Inflammatory macrophage (primary cell): ENCODE measurements around the gene ZC3H7B.
"Not testable (repeated sequence)": the region's sequence is repeated elsewhere in the genome, so short reads cannot be mapped to it uniquely, and the experiment has no call there.

Experiments used
- DNase-seq, 2 donors: peaks; one replicate each; pipeline ENCODE4 v3.0.0-alpha.2; 2020 to 2022

ZC3H7B gene

GRCh38 chr22:41288245-41288946 is 12.9 kb upstream of the ZC3H7B start:
- no peak for DNase-seq

GRCh38 chr22:41289671-41290070 is 11.7 kb upstream of the ZC3H7B start:
- DNase-seq: peak; percentile 85 to 93

- DNase-seq: no peak
Measured at GRCh38 chr22:41290262-41291221, 10.8 kb upstream of the ZC3H7B start.

- DNase-seq: not testable (repeated sequence)
Measured at GRCh38 chr22:41294816-41295215, 6.5 kb upstream of the ZC3H7B start.

GRCh38 chr22:41296826-41297667 is 4.3 kb upstream of the ZC3H7B start:
- DNase-seq: no peak

GRCh38 chr22:41300661-41301060 is 664 bp upstream of the ZC3H7B start:
- no peak for DNase-seq

GRCh38 chr22:41302021-41302767 is 869 bp downstream of the ZC3H7B start:
- peak in 1 of 2 donors; percentile 2 for DNase-seq

- no peak for DNase-seq
Measured at GRCh38 chr22:41302811-41303210, 1.5 kb downstream of the ZC3H7B start.

GRCh38 chr22:41305646-41306045 is 4.3 kb downstream of the ZC3H7B start:
- DNase-seq: no peak

- DNase-seq: peak; percentile 21 to 25
Measured at GRCh38 chr22:41308054-41308453, 6.7 kb downstream of the ZC3H7B start.

- peak in 1 of 2 donors; percentile 5 for DNase-seq
Measured at GRCh38 chr22:41308544-41308947, 7.2 kb downstream of the ZC3H7B start.

GRCh38 chr22:41310336-41310735 is 9.0 kb downstream of the ZC3H7B start:
- no peak for DNase-seq

- no peak for DNase-seq
Measured at GRCh38 chr22:41311487-41311886, 10.2 kb downstream of the ZC3H7B start.

GRCh38 chr22:41314821-41315220 is 13.5 kb downstream of the ZC3H7B start:
- no peak for DNase-seq

GRCh38 chr22:41315586-41315985 is 14.3 kb downstream of the ZC3H7B start:
- DNase-seq: no peak

- DNase-seq: no peak
Measured at GRCh38 chr22:41320416-41321240, 19.3 kb downstream of the ZC3H7B start.

- no peak for DNase-seq
Measured at GRCh38 chr22:41324821-41325528, 23.6 kb downstream of the ZC3H7B start.

GRCh38 chr22:41327124-41327523 is 25.8 kb downstream of the ZC3H7B start:
- DNase-seq: no peak

GRCh38 chr22:41330169-41330568 is 28.8 kb downstream of the ZC3H7B start:
- DNase-seq: no peak

- DNase-seq: no peak
Measured at GRCh38 chr22:41332217-41332939, 31.1 kb downstream of the ZC3H7B start.
